Ectodermal cell (in vitro differentiated cells): Measurements from ENCODE around the gene RBM10.

Experiments
- H3K27ac ChIP-seq: 2 replicates; pipeline ENCODE4 v1.7.0; 2013; ENCODE audit warnings: mild to moderate bottlenecking, low read depth, low read length; ENCODE audit not compliant: insufficient read depth, poor library complexity, severe bottlenecking
- H3K27me3 ChIP-seq: 2 replicates; pipeline ENCODE4 v1.7.0; 2013; ENCODE audit warnings: mild to moderate bottlenecking, low read length; ENCODE audit not compliant: insufficient read depth, control insufficient read depth, poor library complexity, severe bottlenecking
- H3K36me3 ChIP-seq: one replicate; pipeline ENCODE4 v1.7.0; 2013; ENCODE audit warnings: low read length; ENCODE audit not compliant: control insufficient read depth, insufficient read depth
- H3K4me1 ChIP-seq: one replicate; pipeline ENCODE4 v1.7.0; 2013; ENCODE audit warnings: low read length; ENCODE audit not compliant: control insufficient read depth, insufficient read depth
- H3K4me3 ChIP-seq: 2 replicates; pipeline ENCODE4 v1.7.0; 2013; ENCODE audit warnings: low read depth, low read length, control low read depth; ENCODE audit not compliant: insufficient read depth
- H3K9me3 ChIP-seq: 2 replicates; pipeline ENCODE4 v1.7.0; 2013; ENCODE audit warnings: mild to moderate bottlenecking, low read length, moderate library complexity; ENCODE audit not compliant: control insufficient read depth
- WGBS, 2 experiments: methylation state at CpG; one replicate each; pipeline ENCODE4 v1.1.7; 2013; ENCODE audit warnings: missing lambda C conversion rate in 2 of 2; 5-methylcytosine and 5-hydroxymethylcytosine counted together

RBM10 gene

GRCh38 chrX:47169273-47169672, 24.3 kb downstream of the RBM10 start:
- Histone ChIP-seq H3K9me3 (no peaks in the 10 kb centered on the region), H3K4me1 (no peaks in the 10 kb centered on the region), H3K27ac (no peak overlapping the region), H3K27me3 (no peaks in the 10 kb centered on the region), H3K4me3 (no peak overlapping the region), H3K36me3 (peaks cover 4% of the 10 kb centered on the region)
- WGBS, 2 experiments = 94 to 97% methylated on average over 19 of the region's 19 CpGs

GRCh38 chrX:47169726-47170515, 24.9 kb downstream of the RBM10 start:
- Histone ChIP-seq H3K9me3 (no peaks in the 10 kb centered on the region), H3K36me3 (peaks cover 7% of the 10 kb centered on the region), H3K27me3 (no peaks in the 10 kb centered on the region), H3K27ac (no peak overlapping the region), H3K4me1 (no peaks in the 10 kb centered on the region), H3K4me3 (no peak overlapping the region)
- WGBS, 2 experiments = 92 to 96% methylated on average over 13 of the region's 13 CpGs

GRCh38 chrX:47170861-47171692, 26.1 kb downstream of the RBM10 start:
- WGBS, 2 experiments = 96% methylated on average over 33 of the region's 34 CpGs

GRCh38 chrX:47171996-47172395, 27.0 kb downstream of the RBM10 start:
- WGBS, 2 experiments = 93 to 97% methylated on average over 2 of the region's 2 CpGs
- Histone ChIP-seq H3K36me3 (peaks cover 13% of the 10 kb centered on the region), H3K9me3 (no peaks in the 10 kb centered on the region), H3K4me1 (no peaks in the 10 kb centered on the region), H3K27me3 (no peaks in the 10 kb centered on the region), H3K4me3 (no peak overlapping the region), H3K27ac (no peak overlapping the region)

More at GRCh38 chrX:47170861-47171692, 26.1 kb downstream of the RBM10 start:
- H3K36me3 ChIP-seq = peaks cover 13% of the 10 kb centered on the region
- no peak overlapping the region for H3K4me3 ChIP-seq
- no peaks in the 10 kb centered on the region for H3K4me1 ChIP-seq
- no peak overlapping the region for H3K27ac ChIP-seq
- no peaks in the 10 kb centered on the region for H3K9me3 ChIP-seq
- H3K27me3 ChIP-seq = no peaks in the 10 kb centered on the region

- 94 to 97% methylated on average over 7 of the region's 7 CpGs for WGBS, 2 experiments
- no peaks in the 10 kb centered on the region for H3K27me3 ChIP-seq
Observed at GRCh38 chrX:47172549-47172948, 27.5 kb downstream of the RBM10 start.

GRCh38 chrX:47172971-47173792, 28.2 kb downstream of the RBM10 start:
- Histone ChIP-seq H3K36me3 (peaks cover 13% of the 10 kb centered on the region), H3K9me3 (no peaks in the 10 kb centered on the region), H3K27me3 (no peaks in the 10 kb centered on the region), H3K4me1 (no peaks in the 10 kb centered on the region), H3K27ac (no peak overlapping the region), H3K4me3 (no peak overlapping the region)
- WGBS, 2 experiments = 97% methylated on average over 17 of the region's 18 CpGs

More at GRCh38 chrX:47172549-47172948, 27.5 kb downstream of the RBM10 start:
- Histone ChIP-seq H3K27ac (no peak overlapping the region), H3K4me3 (no peak overlapping the region), H3K9me3 (no peaks in the 10 kb centered on the region), H3K4me1 (no peaks in the 10 kb centered on the region), H3K36me3 (peaks cover 13% of the 10 kb centered on the region)

GRCh38 chrX:47174376-47174775, 29.4 kb downstream of the RBM10 start:
- Histone ChIP-seq H3K27me3 (no peaks in the 10 kb centered on the region), H3K27ac (no peak overlapping the region), H3K4me3 (no peak overlapping the region), H3K9me3 (no peaks in the 10 kb centered on the region), H3K4me1 (no peaks in the 10 kb centered on the region), H3K36me3 (peaks cover 16% of the 10 kb centered on the region)
- WGBS, 2 experiments = 92 to 94% methylated on average over 12 of the region's 12 CpGs

GRCh38 chrX:47174846-47175587, 30.0 kb downstream of the RBM10 start:
- peaks cover 16% of the 10 kb centered on the region for H3K36me3 ChIP-seq
- no peaks in the 10 kb centered on the region for H3K27me3 ChIP-seq
- no peaks in the 10 kb centered on the region for H3K4me1 ChIP-seq
- 96% methylated on average over 23 of the region's 23 CpGs for WGBS, 2 experiments
- no peak overlapping the region for H3K27ac ChIP-seq
- no peaks in the 10 kb centered on the region for H3K9me3 ChIP-seq
- no peak overlapping the region for H3K4me3 ChIP-seq

- Histone ChIP-seq H3K36me3 (peaks cover 16% of the 10 kb centered on the region), H3K27ac (no peak overlapping the region), H3K27me3 (no peaks in the 10 kb centered on the region), H3K9me3 (no peaks in the 10 kb centered on the region), H3K4me3 (no peak overlapping the region), H3K4me1 (no peaks in the 10 kb centered on the region)
- WGBS, 2 experiments = 95 to 97% methylated on average over 12 of the region's 12 CpGs
Observed at GRCh38 chrX:47175588-47175980, 30.6 kb downstream of the RBM10 start.
